HG03520 (cell line): ENCODE results near the gene TRPC4AP.

Experiments
- ATAC-seq: cut with Tn5 transposase; IDR thresholded peaks from one replicate; pipeline ENCODE4 v1.9.1; 2021; ENCODE audit warnings: mild to moderate bottlenecking, moderate library complexity; ENCODE audit not compliant: unreplicated experiment

Gene TRPC4AP

GRCh38 chr20:35004051-35004725, 88.4 kb downstream of the TRPC4AP start:
- no peak for ATAC-seq

- no peak for ATAC-seq
These were observed 89.2 kb downstream of the TRPC4AP start for GRCh38 chr20:35003211-35004031.

- ATAC-seq, result no peak
These were observed 90.0 kb downstream of the TRPC4AP start for GRCh38 chr20:35002426-35003210.

- no peak for ATAC-seq
These were observed 90.8 kb downstream of the TRPC4AP start for GRCh38 chr20:35001596-35002362.

GRCh38 chr20:35000922-35001595, 91.5 kb downstream of the TRPC4AP start:
- ATAC-seq, result no peak

GRCh38 chr20:35000311-35000921, 92.2 kb downstream of the TRPC4AP start:
- no peak for ATAC-seq

GRCh38 chr20:34999782-35000181, 92.8 kb downstream of the TRPC4AP start:
- ATAC-seq, result no peak

GRCh38 chr20:34999021-34999451, 93.6 kb downstream of the TRPC4AP start:
- ATAC-seq, result no peak

- no peak for ATAC-seq
These were observed 94.2 kb downstream of the TRPC4AP start for GRCh38 chr20:34998331-34998950.

- ATAC-seq, result no peak
These were observed 94.8 kb downstream of the TRPC4AP start for GRCh38 chr20:34997774-34998173.

- no peak for ATAC-seq
These were observed 95.5 kb downstream of the TRPC4AP start for GRCh38 chr20:34997131-34997561.

GRCh38 chr20:34996243-34997028, 96.2 kb downstream of the TRPC4AP start:
- no peak for ATAC-seq

GRCh38 chr20:34995696-34996095, 96.9 kb downstream of the TRPC4AP start:
- no peak for ATAC-seq

- no peak for ATAC-seq
These were observed 97.4 kb downstream of the TRPC4AP start for GRCh38 chr20:34995192-34995591.

GRCh38 chr20:34994509-34995131, 98.0 kb downstream of the TRPC4AP start:
- no peak for ATAC-seq

- ATAC-seq, result no peak
These were observed 98.6 kb downstream of the TRPC4AP start for GRCh38 chr20:34993941-34994508.

- no peak for ATAC-seq
These were observed 99.7 kb downstream of the TRPC4AP start for GRCh38 chr20:34992751-34993417.
